ENCODE results near the gene DMWD.

DMWD gene

DNA sequence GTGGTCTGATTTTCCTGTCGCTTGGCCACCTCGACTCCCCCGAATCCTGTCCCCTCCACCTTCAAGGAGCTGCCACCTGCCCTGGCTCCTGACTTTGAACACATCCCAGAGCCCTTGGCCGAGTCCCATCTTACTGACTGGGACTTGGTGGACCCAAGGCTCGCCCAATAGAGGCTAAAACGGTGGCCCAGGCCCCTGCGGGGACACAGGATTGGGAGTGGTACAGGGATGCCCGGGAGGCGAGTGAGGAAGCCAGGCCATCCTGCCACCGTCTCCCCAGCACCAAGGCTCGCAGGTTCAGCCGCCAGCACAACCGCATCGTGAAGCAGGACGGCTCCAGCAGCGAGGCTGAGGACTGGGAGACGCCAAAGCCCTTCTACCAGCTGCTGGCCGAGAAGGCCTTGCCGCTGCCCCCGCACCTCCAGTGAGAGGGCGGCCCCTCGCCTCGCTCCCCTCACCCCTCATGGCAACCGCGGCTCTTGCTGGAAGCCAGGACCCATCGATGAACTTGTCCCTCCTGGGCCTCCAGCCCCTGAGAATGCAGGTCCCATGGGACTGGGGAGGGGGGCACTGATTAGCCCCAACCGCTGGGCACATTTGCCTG, 28.9 kb downstream of the DMWD start:
- TF ChIP-seq, protein P1, sequence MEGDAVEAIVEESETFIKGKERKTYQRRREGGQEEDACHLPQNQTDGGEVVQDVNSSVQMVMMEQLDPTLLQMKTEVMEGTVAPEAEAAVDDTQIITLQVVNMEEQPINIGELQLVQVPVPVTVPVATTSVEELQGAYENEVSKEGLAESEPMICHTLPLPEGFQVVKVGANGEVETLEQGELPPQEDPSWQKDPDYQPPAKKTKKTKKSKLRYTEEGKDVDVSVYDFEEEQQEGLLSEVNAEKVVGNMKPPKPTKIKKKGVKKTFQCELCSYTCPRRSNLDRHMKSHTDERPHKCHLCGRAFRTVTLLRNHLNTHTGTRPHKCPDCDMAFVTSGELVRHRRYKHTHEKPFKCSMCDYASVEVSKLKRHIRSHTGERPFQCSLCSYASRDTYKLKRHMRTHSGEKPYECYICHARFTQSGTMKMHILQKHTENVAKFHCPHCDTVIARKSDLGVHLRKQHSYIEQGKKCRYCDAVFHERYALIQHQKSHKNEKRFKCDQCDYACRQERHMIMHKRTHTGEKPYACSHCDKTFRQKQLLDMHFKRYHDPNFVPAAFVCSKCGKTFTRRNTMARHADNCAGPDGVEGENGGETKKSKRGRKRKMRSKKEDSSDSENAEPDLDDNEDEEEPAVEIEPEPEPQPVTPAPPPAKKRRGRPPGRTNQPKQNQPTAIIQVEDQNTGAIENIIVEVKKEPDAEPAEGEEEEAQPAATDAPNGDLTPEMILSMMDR (IDR thresholded peaks at IDR 0.05; ENCODE audit: extremely low read depth, insufficient read depth, missing control alignments): no peak
- in situ Hi-C loops (cut with MboI; ENCODE audit: low pct_unique_long_range_greater_than_20kb, low sequenced_read_pairs, unreplicated experiment): no loop called here
- no peak for DNase-seq (ENCODE audit: low spot score)

DNA sequence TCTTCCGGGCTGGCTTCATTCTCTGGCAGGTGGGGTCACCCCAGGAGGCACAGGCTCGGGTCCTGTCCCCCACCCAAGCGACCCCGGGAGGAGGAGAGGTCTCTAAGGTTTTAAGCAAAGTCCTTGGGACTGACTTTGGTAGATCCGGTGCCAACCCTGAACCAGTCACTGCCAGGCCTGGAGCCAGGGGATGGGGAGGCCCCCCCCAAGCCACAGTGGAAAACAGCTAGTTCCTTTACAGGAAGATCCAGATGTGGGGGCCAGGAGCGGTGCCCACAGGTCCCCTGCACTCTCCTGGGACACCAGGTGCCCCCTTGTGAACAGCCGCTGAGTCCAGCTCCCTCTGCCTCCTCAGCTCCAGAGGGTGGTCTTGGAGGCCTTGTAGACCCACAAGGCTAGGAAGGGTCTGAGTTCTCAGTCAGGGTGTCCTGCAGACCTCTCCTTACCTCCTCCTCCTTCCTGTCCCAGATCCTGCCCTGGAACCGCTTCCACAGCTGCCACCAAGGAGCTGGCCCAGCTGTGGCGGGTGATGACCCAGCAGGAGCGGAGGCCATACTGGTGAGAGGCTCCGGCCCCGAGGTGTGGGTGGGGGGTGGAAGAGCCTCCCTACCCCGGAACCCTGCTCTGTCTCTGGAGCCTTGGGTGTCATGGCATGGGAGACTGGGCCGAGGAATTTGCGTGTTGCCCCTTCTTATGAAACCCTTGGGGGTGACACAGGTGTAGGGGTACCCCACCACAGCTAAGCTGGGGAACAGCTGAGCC, 29.6 kb downstream of the DMWD start:
- in situ Hi-C loops (cut with MboI; ENCODE audit: low pct_unique_long_range_greater_than_20kb, low sequenced_read_pairs, unreplicated experiment): no loop called here
- DNase-seq (ENCODE audit: low spot score): no peak
- TF ChIP-seq, protein P1 (IDR thresholded peaks at IDR 0.05; ENCODE audit: extremely low read depth, insufficient read depth, missing control alignments): no peak

DNA sequence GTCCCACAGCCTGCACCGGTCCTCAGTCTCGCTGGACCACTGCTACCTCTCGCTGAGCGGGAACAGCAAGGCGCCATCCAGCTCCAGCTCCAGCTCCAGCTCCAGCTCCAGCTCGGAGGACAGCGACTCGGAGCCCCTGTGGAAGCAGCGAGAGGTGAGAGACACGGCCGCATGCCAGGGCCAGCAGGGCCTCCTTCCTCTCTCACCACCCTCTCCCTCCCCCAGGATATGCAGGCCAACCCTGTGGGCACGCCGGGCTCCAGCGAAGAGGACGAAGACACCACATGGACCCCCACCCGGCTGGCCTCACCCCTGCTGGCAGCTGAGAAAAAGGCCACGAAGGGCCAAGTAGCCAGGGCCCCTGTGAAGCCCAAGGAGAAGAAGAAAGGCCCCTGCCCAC, 30.9 kb downstream of the DMWD start:
- in situ Hi-C loops (cut with MboI; ENCODE audit: low pct_unique_long_range_greater_than_20kb, low sequenced_read_pairs, unreplicated experiment): no loop called here

DNA sequence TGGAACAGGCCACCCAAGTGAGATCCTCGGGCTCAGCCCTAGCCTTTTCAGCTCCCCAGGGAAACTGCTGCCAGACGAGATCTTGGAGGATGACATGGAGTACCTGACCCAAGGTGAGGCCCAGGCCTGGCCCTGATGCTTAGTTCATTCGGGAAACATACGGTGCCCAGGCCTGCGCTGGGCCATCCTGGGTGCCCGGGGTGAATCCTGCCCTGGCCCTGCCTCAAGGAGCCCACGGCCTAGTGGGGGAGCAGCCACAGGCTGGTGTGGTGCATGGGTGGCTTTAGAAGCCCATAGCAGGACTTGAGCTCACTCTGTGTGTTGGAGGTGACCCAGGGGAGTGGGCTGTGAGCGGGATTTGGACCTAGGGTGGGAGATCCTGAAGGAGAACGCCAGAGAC, 33.7 kb downstream of the DMWD start:
- TF ChIP-seq, protein P1 (IDR thresholded peaks at IDR 0.05; ENCODE audit: extremely low read depth, insufficient read depth, missing control alignments): no peak
- no peak for DNase-seq (ENCODE audit: low spot score)
- in situ Hi-C loops (cut with MboI; ENCODE audit: low pct_unique_long_range_greater_than_20kb, low sequenced_read_pairs, unreplicated experiment): no loop called here

More for the DNA sequence above, 30.9 kb downstream of the DMWD start:
- TF ChIP-seq, protein P1 (IDR thresholded peaks at IDR 0.05; ENCODE audit: extremely low read depth, insufficient read depth, missing control alignments): no peak
- no peak for DNase-seq (ENCODE audit: low spot score)

DNA sequence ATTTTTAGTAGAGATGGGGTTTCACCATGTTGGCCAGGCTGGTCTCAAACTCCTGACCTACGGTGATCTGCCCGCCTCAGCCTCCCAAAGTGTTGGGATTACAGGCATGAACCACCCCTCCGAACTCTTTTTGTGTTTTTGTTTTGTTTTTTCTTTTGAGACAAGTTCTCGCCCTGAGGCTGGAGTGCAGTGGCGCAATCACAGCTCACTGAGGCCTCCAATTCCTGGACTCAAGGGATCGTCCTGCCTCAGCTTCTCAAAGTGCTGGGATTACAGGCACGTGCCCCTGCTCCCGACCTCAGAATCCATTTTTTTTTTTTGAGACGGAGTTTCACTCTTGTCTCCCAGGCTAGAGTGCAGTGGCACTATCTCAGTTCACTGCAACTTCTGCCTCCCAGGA, 35.0 kb downstream of the DMWD start:
- no peak for DNase-seq (ENCODE audit: low spot score)
- TF ChIP-seq, protein P1 (IDR thresholded peaks at IDR 0.05; ENCODE audit: extremely low read depth, insufficient read depth, missing control alignments): no peak
- in situ Hi-C loops (cut with MboI; ENCODE audit: low pct_unique_long_range_greater_than_20kb, low sequenced_read_pairs, unreplicated experiment): no loop called here

DNA sequence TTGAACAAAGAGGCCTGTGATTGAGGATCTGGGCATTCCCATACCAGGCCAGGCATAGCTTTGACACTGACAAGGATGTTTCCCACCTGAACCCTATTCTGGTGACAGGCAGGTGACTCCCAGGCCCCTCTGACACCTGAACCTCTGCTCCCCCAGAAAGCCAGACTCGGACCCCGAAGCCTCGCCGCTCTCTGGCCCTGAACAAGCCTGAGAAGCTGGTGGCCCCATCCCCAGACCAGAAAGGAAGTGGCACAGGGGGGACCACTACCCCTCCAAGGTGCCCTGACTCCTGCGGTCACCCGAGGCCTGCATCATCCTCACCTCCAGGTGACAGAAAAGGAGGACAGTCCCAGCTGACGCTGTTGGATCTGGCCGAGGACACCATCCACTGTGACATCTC, 38.3 kb downstream of the DMWD start:
- in situ Hi-C loops (cut with MboI; ENCODE audit: low pct_unique_long_range_greater_than_20kb, low sequenced_read_pairs, unreplicated experiment): no loop called here
- no peak for DNase-seq (ENCODE audit: low spot score)

More for the DNA sequence above, 38.3 kb downstream of the DMWD start:
- TF ChIP-seq, protein P1 (IDR thresholded peaks at IDR 0.05; ENCODE audit: extremely low read depth, insufficient read depth, missing control alignments): no peak
